ENCODE data around the gene ARMH4.

DNA sequence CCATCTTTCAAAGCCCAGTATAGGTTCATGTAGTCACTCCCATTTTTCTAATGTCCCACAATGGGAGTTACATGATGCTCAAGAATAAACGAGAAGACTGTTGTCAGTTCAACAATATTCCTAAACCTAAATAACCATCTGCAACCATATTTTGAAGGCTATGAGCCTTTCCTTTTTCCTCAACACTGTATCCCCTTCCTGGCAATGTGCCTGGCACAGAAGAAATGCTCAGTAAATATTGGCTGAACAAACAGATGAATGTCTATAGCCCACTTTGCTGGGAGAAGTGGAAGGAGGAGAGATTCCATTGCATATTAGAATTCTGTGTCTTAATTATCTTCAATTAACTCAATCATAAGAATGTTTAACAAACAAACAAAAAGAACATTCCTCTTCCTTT, 6.1 kb downstream of the ARMH4 start:
- TF ChIP-seq, protein P1, sequence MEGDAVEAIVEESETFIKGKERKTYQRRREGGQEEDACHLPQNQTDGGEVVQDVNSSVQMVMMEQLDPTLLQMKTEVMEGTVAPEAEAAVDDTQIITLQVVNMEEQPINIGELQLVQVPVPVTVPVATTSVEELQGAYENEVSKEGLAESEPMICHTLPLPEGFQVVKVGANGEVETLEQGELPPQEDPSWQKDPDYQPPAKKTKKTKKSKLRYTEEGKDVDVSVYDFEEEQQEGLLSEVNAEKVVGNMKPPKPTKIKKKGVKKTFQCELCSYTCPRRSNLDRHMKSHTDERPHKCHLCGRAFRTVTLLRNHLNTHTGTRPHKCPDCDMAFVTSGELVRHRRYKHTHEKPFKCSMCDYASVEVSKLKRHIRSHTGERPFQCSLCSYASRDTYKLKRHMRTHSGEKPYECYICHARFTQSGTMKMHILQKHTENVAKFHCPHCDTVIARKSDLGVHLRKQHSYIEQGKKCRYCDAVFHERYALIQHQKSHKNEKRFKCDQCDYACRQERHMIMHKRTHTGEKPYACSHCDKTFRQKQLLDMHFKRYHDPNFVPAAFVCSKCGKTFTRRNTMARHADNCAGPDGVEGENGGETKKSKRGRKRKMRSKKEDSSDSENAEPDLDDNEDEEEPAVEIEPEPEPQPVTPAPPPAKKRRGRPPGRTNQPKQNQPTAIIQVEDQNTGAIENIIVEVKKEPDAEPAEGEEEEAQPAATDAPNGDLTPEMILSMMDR (IDR thresholded peaks at IDR 0.05) = no peak
- no peak for TF ChIP-seq ZFX (IDR thresholded peaks at IDR 0.05; ENCODE audit: borderline replicate concordance)

Data from 22Rv1 (cell line).